ENCODE measurements around the gene OPN3. TPM values are rescaled to one million over a fixed set of nuclear protein-coding genes. Genes with fewer than 3 reads are reported as not detected.

The OPN3 gene
- total RNA-seq, 3 donors from 2014 or later: 12.0 to 22.4 (median 16.1) TPM

DNA sequence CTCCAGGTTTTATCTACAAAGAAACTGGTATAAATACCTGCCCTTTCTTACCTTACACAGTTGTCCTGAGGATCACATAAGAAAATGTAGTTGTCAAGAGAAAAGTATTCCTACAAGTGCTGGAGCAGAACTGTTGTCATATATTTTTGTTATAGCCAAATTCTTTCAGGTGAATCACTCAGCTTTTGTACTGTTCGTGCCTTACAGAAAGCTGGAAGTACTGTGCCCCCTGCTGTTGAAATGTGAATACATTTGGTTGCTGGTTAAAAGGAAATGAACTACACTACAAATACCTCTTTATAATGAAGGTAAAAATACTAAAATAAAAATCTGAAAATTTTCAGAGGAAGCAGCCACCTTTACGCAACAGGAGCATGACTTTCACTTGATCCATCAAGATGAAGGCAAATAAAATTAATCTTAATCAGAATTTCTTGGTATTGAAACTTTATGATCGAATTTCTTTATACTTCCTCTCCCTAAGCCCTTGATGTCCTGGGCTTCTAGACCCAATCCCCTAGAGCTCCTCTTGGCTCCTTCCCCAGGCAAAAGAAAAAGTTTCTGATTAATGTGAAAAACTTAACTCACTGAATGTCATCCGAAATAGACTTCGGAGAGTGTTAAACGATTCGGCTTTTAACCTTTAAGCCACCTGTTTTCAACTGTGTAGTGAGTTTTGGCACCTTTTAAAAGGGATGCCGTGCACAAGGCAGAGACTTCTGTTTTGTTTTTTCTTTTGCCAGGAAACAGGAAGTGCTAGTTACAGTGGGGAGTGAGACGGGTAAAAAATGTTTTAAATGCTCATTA is 12.5 kb downstream of the OPN3 start:
- Histone ChIP-seq H3K4me3 (no peak overlapping the region), H3K27ac (no peak overlapping the region), H3K27me3 (no peaks in the 10 kb centered on the region), H3K4me1 (no peaks in the 10 kb centered on the region), H3K9me3 (no peaks in the 10 kb centered on the region), H3K36me3 (no peaks in the 10 kb centered on the region)
- no peak for TF ChIP-seq POLR2A (IDR thresholded peaks at IDR 0.05)
- no peak for TF ChIP-seq POLR2AphosphoS5 (IDR thresholded peaks at IDR 0.05)
- TF ChIP-seq, protein P1, sequence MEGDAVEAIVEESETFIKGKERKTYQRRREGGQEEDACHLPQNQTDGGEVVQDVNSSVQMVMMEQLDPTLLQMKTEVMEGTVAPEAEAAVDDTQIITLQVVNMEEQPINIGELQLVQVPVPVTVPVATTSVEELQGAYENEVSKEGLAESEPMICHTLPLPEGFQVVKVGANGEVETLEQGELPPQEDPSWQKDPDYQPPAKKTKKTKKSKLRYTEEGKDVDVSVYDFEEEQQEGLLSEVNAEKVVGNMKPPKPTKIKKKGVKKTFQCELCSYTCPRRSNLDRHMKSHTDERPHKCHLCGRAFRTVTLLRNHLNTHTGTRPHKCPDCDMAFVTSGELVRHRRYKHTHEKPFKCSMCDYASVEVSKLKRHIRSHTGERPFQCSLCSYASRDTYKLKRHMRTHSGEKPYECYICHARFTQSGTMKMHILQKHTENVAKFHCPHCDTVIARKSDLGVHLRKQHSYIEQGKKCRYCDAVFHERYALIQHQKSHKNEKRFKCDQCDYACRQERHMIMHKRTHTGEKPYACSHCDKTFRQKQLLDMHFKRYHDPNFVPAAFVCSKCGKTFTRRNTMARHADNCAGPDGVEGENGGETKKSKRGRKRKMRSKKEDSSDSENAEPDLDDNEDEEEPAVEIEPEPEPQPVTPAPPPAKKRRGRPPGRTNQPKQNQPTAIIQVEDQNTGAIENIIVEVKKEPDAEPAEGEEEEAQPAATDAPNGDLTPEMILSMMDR (IDR thresholded peaks at IDR 0.05): peak in 2 of 3 donors; percentile 39 to 60
- no peak for DNase-seq (ENCODE audit: low spot score in 2 of 2)
- intact Hi-C loops (cut with DNase I; ENCODE audit: low total_unique reads): no loop called here

DNA sequence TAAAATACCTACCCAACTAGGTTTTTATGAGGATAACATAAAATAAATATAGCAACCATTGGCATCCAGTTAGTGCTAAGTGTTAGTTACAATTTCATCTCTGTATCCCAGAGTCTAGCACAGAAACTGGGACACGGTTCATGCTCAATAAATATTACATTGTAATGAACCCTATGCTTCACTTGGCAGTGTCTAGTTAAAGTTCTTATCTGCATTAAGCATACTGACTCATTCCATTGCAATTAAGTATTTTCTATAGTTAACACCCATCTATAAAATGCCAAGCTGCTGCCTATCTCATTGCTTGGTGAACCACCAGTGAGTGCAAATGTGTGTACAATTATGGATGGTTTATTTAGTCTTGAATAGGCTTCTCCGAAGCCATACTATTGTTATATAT is 15.2 kb downstream of the OPN3 start:
- DNase-seq (ENCODE audit: low spot score in 2 of 2): no peak
- no peak overlapping the region for H3K4me3 ChIP-seq
- no peaks in the 10 kb centered on the region for H3K36me3 ChIP-seq
- TF ChIP-seq, protein P1 (IDR thresholded peaks at IDR 0.05): no peak
- TF ChIP-seq POLR2A (IDR thresholded peaks at IDR 0.05) (no peak), POLR2AphosphoS5 (IDR thresholded peaks at IDR 0.05) (no peak)
- intact Hi-C loops (cut with DNase I; ENCODE audit: low total_unique reads): no loop called here
- H3K27me3 ChIP-seq: no peaks in the 10 kb centered on the region
- no peaks in the 10 kb centered on the region for H3K9me3 ChIP-seq
- no peak overlapping the region for H3K27ac ChIP-seq
- H3K4me1 ChIP-seq: no peaks in the 10 kb centered on the region

DNA sequence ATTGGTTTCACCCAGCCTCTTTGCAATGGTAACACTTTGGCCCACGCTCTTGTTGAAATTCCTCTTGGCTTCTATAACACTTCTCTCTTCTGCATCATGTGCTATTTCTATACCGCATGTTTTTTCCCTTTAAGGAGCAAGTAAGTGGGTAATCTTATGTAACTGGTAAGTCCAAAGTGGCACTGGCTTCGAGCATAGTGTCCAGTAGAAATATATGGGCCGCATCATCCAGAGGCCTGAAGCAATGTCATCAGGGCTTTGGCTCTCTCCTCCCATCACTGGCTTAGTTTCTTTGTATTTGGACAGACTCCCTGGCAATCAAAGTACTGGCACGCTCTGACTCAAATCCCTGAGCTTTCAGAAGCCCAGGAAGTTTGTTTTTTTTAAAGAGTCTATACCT is 17.5 kb downstream of the OPN3 start:
- Histone ChIP-seq H3K27me3 (no peaks in the 10 kb centered on the region), H3K4me3 (no peak overlapping the region), H3K9me3 (no peaks in the 10 kb centered on the region), H3K36me3 (no peaks in the 10 kb centered on the region), H3K4me1 (no peaks in the 10 kb centered on the region), H3K27ac (no peak overlapping the region)
- no peak for DNase-seq (ENCODE audit: low spot score in 2 of 2)
- intact Hi-C loops (cut with DNase I; ENCODE audit: low total_unique reads): no loop called here
- TF ChIP-seq, protein P1 (IDR thresholded peaks at IDR 0.05): no peak
- TF ChIP-seq POLR2AphosphoS5 (IDR thresholded peaks at IDR 0.05) (no peak), POLR2A (IDR thresholded peaks at IDR 0.05) (no peak)

DNA sequence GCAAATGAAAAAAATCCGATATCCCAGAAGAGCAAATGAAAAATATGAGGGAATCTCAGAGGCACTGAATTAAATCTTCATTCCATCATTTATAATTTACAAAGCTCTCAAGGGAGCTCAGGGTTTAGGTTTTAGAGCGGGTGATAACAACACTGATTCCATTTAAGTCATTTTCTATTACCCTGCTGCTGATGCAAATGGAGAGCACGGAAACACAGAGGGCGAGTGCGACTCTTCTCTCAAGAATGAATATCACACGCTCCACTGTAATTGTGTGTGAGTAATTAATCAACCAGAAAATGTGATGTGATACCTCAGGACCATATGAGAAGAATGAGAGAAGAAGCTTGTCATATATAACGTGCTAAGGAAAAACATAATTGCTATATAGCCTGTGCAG is 22.7 kb downstream of the OPN3 start:
- no peaks in the 10 kb centered on the region for H3K27me3 ChIP-seq
- TF ChIP-seq POLR2AphosphoS5 (IDR thresholded peaks at IDR 0.05): no peak
- TF ChIP-seq POLR2A (IDR thresholded peaks at IDR 0.05): no peak
- TF ChIP-seq, protein P1 (IDR thresholded peaks at IDR 0.05): no peak
- no peaks in the 10 kb centered on the region for H3K4me1 ChIP-seq
- intact Hi-C loops (cut with DNase I; ENCODE audit: low total_unique reads): no loop called here
- no peaks in the 10 kb centered on the region for H3K9me3 ChIP-seq
- no peak overlapping the region for H3K4me3 ChIP-seq
- DNase-seq (ENCODE audit: low spot score in 2 of 2): no peak
- H3K27ac ChIP-seq: no peak overlapping the region
- no peaks in the 10 kb centered on the region for H3K36me3 ChIP-seq

DNA sequence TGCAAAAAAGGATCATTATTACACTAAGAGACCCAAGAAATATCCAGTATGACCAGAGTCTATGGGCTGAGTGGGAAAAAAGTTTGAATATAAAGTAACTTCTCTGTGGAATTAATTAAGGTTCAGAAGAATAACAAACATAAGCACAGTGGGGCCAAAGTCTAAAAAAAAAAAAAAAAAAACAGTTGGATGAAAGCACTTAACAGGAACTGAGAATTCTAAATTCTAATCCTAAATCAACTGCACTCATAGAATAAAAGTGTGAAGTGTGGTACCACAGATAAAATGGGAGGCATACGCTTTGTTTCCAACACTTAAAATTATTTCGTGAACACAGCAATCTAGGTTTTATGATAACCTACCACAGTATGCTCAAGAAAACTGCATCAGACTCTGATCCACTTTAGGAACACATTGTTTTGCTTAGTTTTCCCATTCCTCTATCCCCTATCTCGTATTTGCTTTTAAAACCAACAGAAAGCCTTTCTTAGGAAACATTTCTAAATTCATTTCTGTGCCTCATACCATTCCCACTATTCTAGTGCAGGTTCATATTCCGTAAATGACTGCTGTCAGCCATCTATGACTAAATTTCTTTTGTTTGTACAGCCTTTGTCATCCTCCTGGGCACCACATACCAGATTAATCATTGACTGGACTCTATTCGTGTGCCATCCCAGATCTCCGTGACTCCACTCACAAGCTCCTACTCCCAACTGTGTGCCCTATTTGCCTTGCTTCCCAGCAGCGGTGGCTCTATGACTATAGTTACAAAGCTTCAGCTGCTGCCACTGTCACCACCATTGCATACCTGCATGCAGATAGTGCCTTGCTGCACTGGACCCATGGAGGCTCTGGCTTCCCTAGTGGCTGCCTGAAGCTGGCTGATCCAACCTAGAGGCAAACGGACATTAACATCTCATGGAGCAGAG is 24.9 kb downstream of the OPN3 start:
- H3K9me3 ChIP-seq: no peaks in the 10 kb centered on the region
- no peaks in the 10 kb centered on the region for H3K27me3 ChIP-seq
- no peaks in the 10 kb centered on the region for H3K36me3 ChIP-seq
- no peak overlapping the region for H3K27ac ChIP-seq
- TF ChIP-seq POLR2A (IDR thresholded peaks at IDR 0.05) (no peak), POLR2AphosphoS5 (IDR thresholded peaks at IDR 0.05) (no peak)
- TF ChIP-seq, protein P1 (IDR thresholded peaks at IDR 0.05): no peak
- intact Hi-C loops (cut with DNase I; ENCODE audit: low total_unique reads): no loop called here
- H3K4me1 ChIP-seq: no peaks in the 10 kb centered on the region
- no peak for DNase-seq (ENCODE audit: low spot score in 2 of 2)
- H3K4me3 ChIP-seq: no peak overlapping the region

Measured in breast epithelium (tissue), 4 donors.